ENCODE results near the gene SMCR8. TPM values are rescaled to one million over a fixed set of nuclear protein-coding genes. Genes with fewer than 3 reads are reported as not detected.

Gene SMCR8, protein sequence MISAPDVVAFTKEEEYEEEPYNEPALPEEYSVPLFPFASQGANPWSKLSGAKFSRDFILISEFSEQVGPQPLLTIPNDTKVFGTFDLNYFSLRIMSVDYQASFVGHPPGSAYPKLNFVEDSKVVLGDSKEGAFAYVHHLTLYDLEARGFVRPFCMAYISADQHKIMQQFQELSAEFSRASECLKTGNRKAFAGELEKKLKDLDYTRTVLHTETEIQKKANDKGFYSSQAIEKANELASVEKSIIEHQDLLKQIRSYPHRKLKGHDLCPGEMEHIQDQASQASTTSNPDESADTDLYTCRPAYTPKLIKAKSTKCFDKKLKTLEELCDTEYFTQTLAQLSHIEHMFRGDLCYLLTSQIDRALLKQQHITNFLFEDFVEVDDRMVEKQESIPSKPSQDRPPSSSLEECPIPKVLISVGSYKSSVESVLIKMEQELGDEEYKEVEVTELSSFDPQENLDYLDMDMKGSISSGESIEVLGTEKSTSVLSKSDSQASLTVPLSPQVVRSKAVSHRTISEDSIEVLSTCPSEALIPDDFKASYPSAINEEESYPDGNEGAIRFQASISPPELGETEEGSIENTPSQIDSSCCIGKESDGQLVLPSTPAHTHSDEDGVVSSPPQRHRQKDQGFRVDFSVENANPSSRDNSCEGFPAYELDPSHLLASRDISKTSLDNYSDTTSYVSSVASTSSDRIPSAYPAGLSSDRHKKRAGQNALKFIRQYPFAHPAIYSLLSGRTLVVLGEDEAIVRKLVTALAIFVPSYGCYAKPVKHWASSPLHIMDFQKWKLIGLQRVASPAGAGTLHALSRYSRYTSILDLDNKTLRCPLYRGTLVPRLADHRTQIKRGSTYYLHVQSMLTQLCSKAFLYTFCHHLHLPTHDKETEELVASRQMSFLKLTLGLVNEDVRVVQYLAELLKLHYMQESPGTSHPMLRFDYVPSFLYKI
- total RNA-seq, result 18.2 to 19.3 TPM (median 18.4 TPM) in 3 replicates

- peaks cover 66% of the 10 kb centered on the region for H3K4me1 Mint-ChIP-seq
- peak within 1 kb of the TSS; percentile 99 for H3K27ac Mint-ChIP-seq
- H3K27me3 Mint-ChIP-seq (ENCODE audit: low read depth), result no peaks in the 10 kb centered on the region
- TF ChIP-seq, protein P1, sequence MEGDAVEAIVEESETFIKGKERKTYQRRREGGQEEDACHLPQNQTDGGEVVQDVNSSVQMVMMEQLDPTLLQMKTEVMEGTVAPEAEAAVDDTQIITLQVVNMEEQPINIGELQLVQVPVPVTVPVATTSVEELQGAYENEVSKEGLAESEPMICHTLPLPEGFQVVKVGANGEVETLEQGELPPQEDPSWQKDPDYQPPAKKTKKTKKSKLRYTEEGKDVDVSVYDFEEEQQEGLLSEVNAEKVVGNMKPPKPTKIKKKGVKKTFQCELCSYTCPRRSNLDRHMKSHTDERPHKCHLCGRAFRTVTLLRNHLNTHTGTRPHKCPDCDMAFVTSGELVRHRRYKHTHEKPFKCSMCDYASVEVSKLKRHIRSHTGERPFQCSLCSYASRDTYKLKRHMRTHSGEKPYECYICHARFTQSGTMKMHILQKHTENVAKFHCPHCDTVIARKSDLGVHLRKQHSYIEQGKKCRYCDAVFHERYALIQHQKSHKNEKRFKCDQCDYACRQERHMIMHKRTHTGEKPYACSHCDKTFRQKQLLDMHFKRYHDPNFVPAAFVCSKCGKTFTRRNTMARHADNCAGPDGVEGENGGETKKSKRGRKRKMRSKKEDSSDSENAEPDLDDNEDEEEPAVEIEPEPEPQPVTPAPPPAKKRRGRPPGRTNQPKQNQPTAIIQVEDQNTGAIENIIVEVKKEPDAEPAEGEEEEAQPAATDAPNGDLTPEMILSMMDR (IDR thresholded peaks at IDR 0.05; ENCODE audit: unreplicated experiment), result no peak
- H3K9me3 Mint-ChIP-seq, result no peaks in the 10 kb centered on the region
- peak within 1 kb of the TSS; percentile 92 for H3K4me3 Mint-ChIP-seq
- H3K36me3 Mint-ChIP-seq, result peaks cover 13% of the 10 kb centered on the region
- peak; percentile 94 to 97 for DNase-seq (ENCODE audit: low spot score in 2 of 2, unreplicated experiment in 2 of 2)
Observed at GRCh38 chr17:18314731-18315561, at the start of gene SMCR8, which contains the start of gene TOP3A. Gene SMCR8 (plus strand): TSS chr17:18315293. CDS start chr17:18315790, 497 bp downstream. Gene TOP3A (minus strand): TSS chr17:18314994. CDS start chr17:18314778, 216 bp downstream.

DNA sequence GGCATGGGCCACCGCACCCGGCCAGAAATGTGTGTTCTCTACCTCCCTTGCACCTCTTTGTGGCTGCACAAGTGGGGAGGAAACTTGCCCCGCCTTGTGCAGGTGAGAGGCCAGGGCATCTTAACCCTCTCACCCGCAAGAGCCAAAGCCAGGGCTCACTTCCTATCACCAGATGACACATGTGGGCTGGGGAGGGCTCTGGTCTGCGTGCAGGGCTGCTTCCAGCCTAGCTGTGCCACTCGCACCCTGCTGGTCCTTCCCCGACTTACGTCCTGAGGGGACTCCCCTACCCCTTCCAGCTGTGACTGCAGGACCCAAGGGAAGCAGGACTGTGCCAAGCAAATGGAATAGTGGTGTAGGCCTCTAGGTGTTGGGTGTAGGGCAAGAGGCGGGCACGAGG lies 47.7 kb upstream of the SMCR8 start:
- Mint-ChIP-seq H3K27ac (no peak overlapping the region), H3K36me3 (peaks cover 7% of the 10 kb centered on the region), H3K4me1 (peaks cover 6% of the 10 kb centered on the region), H3K9me3 (no peaks in the 10 kb centered on the region), H3K27me3 (ENCODE audit: low read depth) (no peaks in the 10 kb centered on the region), H3K4me3 (no peak overlapping the region)
- DNase-seq (ENCODE audit: low spot score in 2 of 2, unreplicated experiment in 2 of 2), result no peak
- TF ChIP-seq, protein P1 (IDR thresholded peaks at IDR 0.05; ENCODE audit: unreplicated experiment), result no peak

DNA sequence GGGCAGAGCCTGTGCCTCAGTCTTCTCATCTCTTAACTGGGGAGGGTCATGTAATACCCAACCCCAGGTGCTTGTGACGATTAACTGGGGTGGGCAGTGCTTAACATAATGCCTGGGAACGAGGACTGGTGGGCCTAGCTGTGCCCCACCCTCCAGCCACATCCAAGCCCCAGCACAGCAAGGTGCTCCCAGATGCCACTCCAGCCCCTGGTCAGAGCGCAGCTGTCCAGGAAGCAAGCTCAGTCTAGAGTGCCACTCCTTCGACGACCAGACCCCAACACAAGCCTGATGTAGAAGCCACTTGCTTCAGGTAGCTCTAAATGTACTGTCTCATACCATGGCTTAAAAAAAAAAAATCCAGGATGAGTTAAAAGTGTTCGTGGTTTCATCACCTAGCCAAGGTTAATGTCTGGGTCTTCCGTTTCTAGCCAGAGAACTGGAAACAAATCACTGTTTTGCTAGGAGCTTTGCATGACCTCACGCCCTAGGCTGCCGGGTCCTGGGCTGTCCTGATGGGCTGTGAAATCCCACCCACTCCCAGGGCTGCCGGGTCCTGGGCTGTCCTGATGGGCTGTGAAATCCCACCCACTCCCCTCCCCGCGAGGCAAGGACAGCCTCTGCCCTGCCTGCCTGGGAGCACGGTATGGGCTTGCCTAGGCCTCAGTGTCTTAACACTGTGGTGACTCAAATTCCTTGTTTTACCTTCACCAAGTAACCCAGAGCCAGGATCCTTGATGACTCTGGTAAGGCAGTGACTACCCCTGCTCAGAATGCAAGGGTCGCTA lies 47.0 kb upstream of the SMCR8 start:
- TF ChIP-seq, protein P1 (IDR thresholded peaks at IDR 0.05; ENCODE audit: unreplicated experiment), result no peak
- Mint-ChIP-seq H3K4me3 (no peak overlapping the region), H3K27me3 (ENCODE audit: low read depth) (no peaks in the 10 kb centered on the region), H3K36me3 (peaks cover 10% of the 10 kb centered on the region), H3K9me3 (no peaks in the 10 kb centered on the region), H3K27ac (peak overlapping the region; percentile 43), H3K4me1 (peaks cover 6% of the 10 kb centered on the region)
- no peak for DNase-seq (ENCODE audit: low spot score in 2 of 2, unreplicated experiment in 2 of 2)

GRCh38 chr17:18270046-18270931 lies 44.8 kb upstream of the SMCR8 start:
- no peak for DNase-seq (ENCODE audit: low spot score in 2 of 2, unreplicated experiment in 2 of 2)
- peaks cover 7% of the 10 kb centered on the region for H3K36me3 Mint-ChIP-seq
- no peak overlapping the region for H3K27ac Mint-ChIP-seq
- TF ChIP-seq, protein P1 (IDR thresholded peaks at IDR 0.05; ENCODE audit: unreplicated experiment), result no peak
- H3K4me3 Mint-ChIP-seq, result no peak overlapping the region
- no peaks in the 10 kb centered on the region for H3K9me3 Mint-ChIP-seq
- peaks cover 6% of the 10 kb centered on the region for H3K4me1 Mint-ChIP-seq
- H3K27me3 Mint-ChIP-seq (ENCODE audit: low read depth), result no peaks in the 10 kb centered on the region

Data from mesothelial cell of epicardium (in vitro differentiated cells).